ENCODE data around the gene NR2C2.

- TF ChIP-seq CTCF (IDR thresholded peaks at IDR 0.05), result no peak
- TF ChIP-seq POLR2A (IDR thresholded peaks at IDR 0.05), result no peak
These were observed 139.3 kb downstream of the NR2C2 start for GRCh38 chr3:15086699-15087098.
